Fibroblast of skin of right quadriceps (primary cell): ENCODE data around the gene ALG11.
"Not testable (repeated sequence)": the region's sequence is repeated elsewhere in the genome, so short reads cannot be mapped to it uniquely, and the experiment has no call there.

Experiments used
- DNase-seq: peaks from one replicate; pipeline ENCODE4 v3.0.0-alpha.2; 2013

The ALG11 gene

GRCh38 chr13:52030401-52030800, 18.2 kb downstream of the ALG11 start:
- DNase-seq: not testable (repeated sequence)

DNA sequence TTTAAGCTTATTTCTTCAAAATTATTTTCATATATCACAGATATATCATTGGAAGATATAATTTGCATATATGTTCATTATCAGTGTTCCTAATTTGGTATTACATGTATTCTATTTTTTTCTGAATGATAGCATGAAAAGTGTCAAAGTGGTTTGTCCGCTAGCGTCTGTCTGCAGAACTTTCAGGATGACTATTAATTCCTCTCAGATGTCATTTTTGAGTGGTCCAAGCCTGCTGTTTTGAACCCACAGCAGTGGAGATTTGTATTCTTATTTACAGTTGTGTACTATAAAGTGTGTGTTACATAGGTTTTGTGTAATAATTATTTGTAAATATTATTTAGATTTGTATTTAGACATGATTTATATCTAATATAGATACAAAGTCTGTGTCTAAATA, 20.8 kb downstream of the ALG11 start:
- DNase-seq: no peak

- no peak for DNase-seq
Observed at GRCh38 chr13:52034616-52035226, 22.5 kb downstream of the ALG11 start.

GRCh38 chr13:52036037-52036436, 23.8 kb downstream of the ALG11 start:
- no peak for DNase-seq

DNA sequence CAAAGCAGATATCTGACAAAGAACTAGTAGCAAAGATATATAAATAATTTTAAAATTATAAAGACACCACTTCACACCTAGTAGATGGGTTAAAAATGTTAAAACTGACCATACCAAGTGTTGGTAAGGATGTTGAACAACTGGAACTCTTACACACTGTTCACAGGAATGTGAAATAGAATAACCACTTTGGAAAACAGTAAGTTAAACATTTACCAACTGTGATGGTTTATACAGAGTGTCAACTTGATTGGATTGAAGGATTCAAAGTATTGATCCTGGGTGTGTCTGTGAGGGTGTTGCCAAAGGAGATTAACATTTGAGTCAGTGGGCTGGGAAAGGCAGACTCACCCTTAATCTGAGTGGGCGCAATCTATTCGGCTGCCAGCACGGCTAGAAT, 31.5 kb downstream of the ALG11 start:
- DNase-seq: no peak

- DNase-seq: no peak
Observed at GRCh38 chr13:52047463-52047862, 35.3 kb downstream of the ALG11 start.

GRCh38 chr13:52048516-52048915, 36.3 kb downstream of the ALG11 start:
- no peak for DNase-seq

GRCh38 chr13:52051400-52051799, 39.2 kb downstream of the ALG11 start:
- no peak for DNase-seq

GRCh38 chr13:52053460-52053859, 41.3 kb downstream of the ALG11 start:
- DNase-seq: no peak

GRCh38 chr13:52061064-52061463, 48.9 kb downstream of the ALG11 start:
- not testable (repeated sequence) for DNase-seq

DNA sequence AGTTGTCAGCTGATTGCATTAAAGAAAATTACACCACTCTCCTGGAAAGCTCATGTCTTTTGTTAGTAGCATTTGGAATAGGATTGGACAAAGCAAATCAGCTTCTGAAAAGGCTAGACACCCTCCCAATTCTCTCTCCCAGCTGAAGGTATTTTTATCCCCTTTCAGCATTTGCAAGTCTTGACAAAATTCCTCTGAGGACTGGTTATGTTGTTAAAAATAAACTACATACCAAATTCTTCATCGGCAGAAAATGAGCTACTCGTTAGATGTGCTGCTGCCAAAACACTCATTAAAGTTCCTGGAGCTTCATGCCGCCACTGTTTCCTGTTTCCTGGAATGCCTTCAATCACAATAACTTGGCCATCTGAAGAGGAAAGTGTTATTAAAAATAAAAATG, 49.4 kb downstream of the ALG11 start:
- peak; percentile 21 for DNase-seq

DNA sequence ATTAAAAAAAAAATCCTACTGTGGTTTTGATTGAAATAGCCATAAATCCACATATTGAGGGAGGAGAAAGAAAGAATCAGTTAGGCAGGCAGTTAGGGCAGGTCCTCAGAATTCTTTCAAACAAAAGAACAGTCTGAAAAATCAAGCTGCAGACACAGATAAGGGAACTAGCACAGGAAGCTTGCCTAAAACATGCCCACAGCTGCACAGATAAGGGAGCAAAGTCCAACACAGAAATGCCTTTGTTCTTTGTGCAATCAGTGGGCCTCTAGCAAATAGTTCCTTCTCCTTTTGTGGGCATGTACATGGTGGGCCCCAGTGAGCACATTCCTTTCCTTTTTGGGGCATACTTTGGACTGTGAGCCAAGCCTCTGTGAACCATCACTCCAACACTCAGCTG, 55.0 kb downstream of the ALG11 start:
- DNase-seq: no peak

GRCh38 chr13:52070929-52071523, 58.8 kb downstream of the ALG11 start:
- peak; percentile 17 for DNase-seq
